Measurements from ENCODE around the gene CTXND1. TPM values are rescaled to one million over a fixed set of nuclear protein-coding genes. Genes with fewer than 3 reads are reported as not detected.

CTXND1 gene
- total RNA-seq, 1 donor from 2014 or later, result not detected

GRCh38 chr15:80274554-80274953, 22.5 kb upstream of the CTXND1 start:
- intact Hi-C loops (cut with micrococcal nuclease), result no loop called here
- no peaks in the 10 kb centered on the region for H3K36me3 Mint-ChIP-seq (ENCODE audit: low read depth)
- DNase-seq (ENCODE audit: low spot score), result no peak
- no peak overlapping the region for H3K27ac Mint-ChIP-seq
- H3K4me3 Mint-ChIP-seq, result no peak overlapping the region
- no peaks in the 10 kb centered on the region for H3K9me3 Mint-ChIP-seq
- no peaks in the 10 kb centered on the region for H3K4me1 Mint-ChIP-seq (ENCODE audit: low read depth)
- H3K27me3 Mint-ChIP-seq (ENCODE audit: insufficient read depth), result peaks cover 7% of the 10 kb centered on the region

DNA sequence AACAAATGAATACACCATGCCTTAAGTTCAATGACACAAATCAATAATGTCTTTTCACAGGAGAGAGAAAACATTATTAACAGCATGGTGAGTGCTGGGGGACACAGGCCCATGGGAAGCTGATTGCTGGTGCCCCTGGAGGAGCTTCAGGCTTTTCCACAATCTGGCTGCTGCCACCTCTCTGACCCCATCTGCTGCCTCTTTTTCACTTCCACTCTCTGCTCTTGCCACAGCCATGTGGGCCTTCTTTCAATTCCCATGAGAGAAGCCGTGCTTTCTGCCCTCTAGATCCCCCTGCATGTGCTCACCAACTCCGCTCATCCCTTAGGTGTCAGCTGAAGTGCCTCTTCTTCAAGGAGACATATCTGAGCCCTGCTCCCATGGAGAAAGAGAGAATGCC, 21.0 kb upstream of the CTXND1 start:
- Mint-ChIP-seq H3K4me3 (no peak overlapping the region), H3K36me3 (ENCODE audit: low read depth) (no peaks in the 10 kb centered on the region), H3K4me1 (ENCODE audit: low read depth) (no peaks in the 10 kb centered on the region), H3K27me3 (ENCODE audit: insufficient read depth) (peaks cover 11% of the 10 kb centered on the region), H3K27ac (no peak overlapping the region), H3K9me3 (no peaks in the 10 kb centered on the region)
- DNase-seq (ENCODE audit: low spot score), result no peak
- intact Hi-C loops (cut with micrococcal nuclease), result no loop called here

GRCh38 chr15:80270472-80270871, 18.5 kb upstream of the CTXND1 start:
- H3K27me3 Mint-ChIP-seq (ENCODE audit: insufficient read depth), result peaks cover 11% of the 10 kb centered on the region
- no peaks in the 10 kb centered on the region for H3K4me1 Mint-ChIP-seq (ENCODE audit: low read depth)
- intact Hi-C loops (cut with micrococcal nuclease), result no loop called here
- H3K36me3 Mint-ChIP-seq (ENCODE audit: low read depth), result no peaks in the 10 kb centered on the region
- DNase-seq (ENCODE audit: low spot score), result no peak
- H3K4me3 Mint-ChIP-seq, result no peak overlapping the region
- no peaks in the 10 kb centered on the region for H3K9me3 Mint-ChIP-seq
- H3K27ac Mint-ChIP-seq, result no peak overlapping the region

DNA sequence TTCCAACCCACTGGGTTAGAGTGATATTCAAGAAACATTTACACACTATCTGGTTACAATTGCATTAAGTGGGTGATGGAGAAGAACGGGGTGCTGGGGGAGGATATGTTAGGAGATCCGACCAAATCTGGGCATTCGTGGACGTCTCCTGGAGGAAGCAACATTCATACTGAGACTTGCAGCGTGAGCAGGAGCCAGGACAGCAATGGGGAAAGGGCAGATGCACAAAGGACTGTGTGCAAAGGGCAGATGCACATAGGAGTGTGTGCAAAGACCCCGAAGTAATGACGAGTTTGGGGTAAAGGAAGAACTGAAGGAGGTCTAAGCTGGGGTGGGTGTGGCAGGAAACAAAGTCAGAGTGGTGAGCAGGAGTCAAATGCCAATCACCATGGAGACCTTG, 16.1 kb upstream of the CTXND1 start:
- no peak overlapping the region for H3K4me3 Mint-ChIP-seq
- H3K9me3 Mint-ChIP-seq, result no peaks in the 10 kb centered on the region
- no peaks in the 10 kb centered on the region for H3K36me3 Mint-ChIP-seq (ENCODE audit: low read depth)
- no peak overlapping the region for H3K27ac Mint-ChIP-seq
- H3K4me1 Mint-ChIP-seq (ENCODE audit: low read depth), result no peaks in the 10 kb centered on the region
- intact Hi-C loops (cut with micrococcal nuclease), result no loop called here
- DNase-seq (ENCODE audit: low spot score), result no peak
- peaks cover 8% of the 10 kb centered on the region for H3K27me3 Mint-ChIP-seq (ENCODE audit: insufficient read depth)

- no peak for DNase-seq (ENCODE audit: low spot score)
- H3K27me3 Mint-ChIP-seq (ENCODE audit: insufficient read depth), result peaks cover 8% of the 10 kb centered on the region
- intact Hi-C loops (cut with micrococcal nuclease), result no loop called here
These were observed 15.6 kb upstream of the CTXND1 start for GRCh38 chr15:80267658-80268057.

GRCh38 chr15:80266745-80267144, 14.7 kb upstream of the CTXND1 start:
- Mint-ChIP-seq H3K27me3 (ENCODE audit: insufficient read depth) (peaks cover 8% of the 10 kb centered on the region), H3K27ac (no peak overlapping the region)

More at GRCh38 chr15:80267658-80268057, 15.6 kb upstream of the CTXND1 start:
- H3K36me3 Mint-ChIP-seq (ENCODE audit: low read depth), result no peaks in the 10 kb centered on the region
- no peak overlapping the region for H3K4me3 Mint-ChIP-seq
- no peak overlapping the region for H3K27ac Mint-ChIP-seq
- no peaks in the 10 kb centered on the region for H3K9me3 Mint-ChIP-seq
- no peaks in the 10 kb centered on the region for H3K4me1 Mint-ChIP-seq (ENCODE audit: low read depth)

GRCh38 chr15:80266113-80266512, 14.1 kb upstream of the CTXND1 start:
- H3K4me3 Mint-ChIP-seq, result no peak overlapping the region
- H3K9me3 Mint-ChIP-seq, result no peaks in the 10 kb centered on the region
- no peaks in the 10 kb centered on the region for H3K36me3 Mint-ChIP-seq (ENCODE audit: low read depth)
- no peaks in the 10 kb centered on the region for H3K4me1 Mint-ChIP-seq (ENCODE audit: low read depth)
- no peak for DNase-seq (ENCODE audit: low spot score)
- no peak overlapping the region for H3K27ac Mint-ChIP-seq
- H3K27me3 Mint-ChIP-seq (ENCODE audit: insufficient read depth), result peaks cover 4% of the 10 kb centered on the region
- intact Hi-C loops (cut with micrococcal nuclease), result no loop called here

More at GRCh38 chr15:80266745-80267144, 14.7 kb upstream of the CTXND1 start:
- H3K9me3 Mint-ChIP-seq, result no peaks in the 10 kb centered on the region
- no peak overlapping the region for H3K4me3 Mint-ChIP-seq
- no peak for DNase-seq (ENCODE audit: low spot score)
- no peaks in the 10 kb centered on the region for H3K36me3 Mint-ChIP-seq (ENCODE audit: low read depth)
- H3K4me1 Mint-ChIP-seq (ENCODE audit: low read depth), result no peaks in the 10 kb centered on the region
- intact Hi-C loops (cut with micrococcal nuclease), result no loop called here

GRCh38 chr15:80265021-80265420, 13.0 kb upstream of the CTXND1 start:
- Mint-ChIP-seq H3K4me1 (ENCODE audit: low read depth) (no peaks in the 10 kb centered on the region), H3K36me3 (ENCODE audit: low read depth) (no peaks in the 10 kb centered on the region), H3K4me3 (no peak overlapping the region), H3K27ac (no peak overlapping the region), H3K9me3 (no peaks in the 10 kb centered on the region), H3K27me3 (ENCODE audit: insufficient read depth) (peaks cover 4% of the 10 kb centered on the region)
- intact Hi-C loops (cut with micrococcal nuclease), result no loop called here
- no peak for DNase-seq (ENCODE audit: low spot score)

- peaks cover 2% of the 10 kb centered on the region for H3K27me3 Mint-ChIP-seq (ENCODE audit: insufficient read depth)
- no peaks in the 10 kb centered on the region for H3K36me3 Mint-ChIP-seq (ENCODE audit: low read depth)
- H3K4me1 Mint-ChIP-seq (ENCODE audit: low read depth), result no peaks in the 10 kb centered on the region
- no peak for DNase-seq (ENCODE audit: low spot score)
- H3K9me3 Mint-ChIP-seq, result no peaks in the 10 kb centered on the region
- H3K27ac Mint-ChIP-seq, result no peak overlapping the region
- no peak overlapping the region for H3K4me3 Mint-ChIP-seq
- intact Hi-C loops (cut with micrococcal nuclease), result no loop called here
These were observed 12.0 kb upstream of the CTXND1 start for GRCh38 chr15:80264031-80264430.

- intact Hi-C loops (cut with micrococcal nuclease), result no loop called here
- DNase-seq (ENCODE audit: low spot score), result no peak
These were observed 8.5 kb upstream of the CTXND1 start for GRCh38 chr15:80260551-80260950.

GRCh38 chr15:80259942-80260510, 8.0 kb upstream of the CTXND1 start:
- Mint-ChIP-seq H3K27me3 (ENCODE audit: insufficient read depth) (peaks cover 12% of the 10 kb centered on the region), H3K27ac (no peak overlapping the region), H3K36me3 (ENCODE audit: low read depth) (no peaks in the 10 kb centered on the region), H3K4me1 (ENCODE audit: low read depth) (no peaks in the 10 kb centered on the region), H3K4me3 (no peak overlapping the region), H3K9me3 (no peaks in the 10 kb centered on the region)
- DNase-seq (ENCODE audit: low spot score), result no peak
- intact Hi-C loops (cut with micrococcal nuclease), result no loop called here

More at GRCh38 chr15:80260551-80260950, 8.5 kb upstream of the CTXND1 start:
- Mint-ChIP-seq H3K36me3 (ENCODE audit: low read depth) (no peaks in the 10 kb centered on the region), H3K4me3 (no peak overlapping the region), H3K9me3 (no peaks in the 10 kb centered on the region), H3K4me1 (ENCODE audit: low read depth) (no peaks in the 10 kb centered on the region), H3K27me3 (ENCODE audit: insufficient read depth) (peaks cover 7% of the 10 kb centered on the region), H3K27ac (no peak overlapping the region)

DNA sequence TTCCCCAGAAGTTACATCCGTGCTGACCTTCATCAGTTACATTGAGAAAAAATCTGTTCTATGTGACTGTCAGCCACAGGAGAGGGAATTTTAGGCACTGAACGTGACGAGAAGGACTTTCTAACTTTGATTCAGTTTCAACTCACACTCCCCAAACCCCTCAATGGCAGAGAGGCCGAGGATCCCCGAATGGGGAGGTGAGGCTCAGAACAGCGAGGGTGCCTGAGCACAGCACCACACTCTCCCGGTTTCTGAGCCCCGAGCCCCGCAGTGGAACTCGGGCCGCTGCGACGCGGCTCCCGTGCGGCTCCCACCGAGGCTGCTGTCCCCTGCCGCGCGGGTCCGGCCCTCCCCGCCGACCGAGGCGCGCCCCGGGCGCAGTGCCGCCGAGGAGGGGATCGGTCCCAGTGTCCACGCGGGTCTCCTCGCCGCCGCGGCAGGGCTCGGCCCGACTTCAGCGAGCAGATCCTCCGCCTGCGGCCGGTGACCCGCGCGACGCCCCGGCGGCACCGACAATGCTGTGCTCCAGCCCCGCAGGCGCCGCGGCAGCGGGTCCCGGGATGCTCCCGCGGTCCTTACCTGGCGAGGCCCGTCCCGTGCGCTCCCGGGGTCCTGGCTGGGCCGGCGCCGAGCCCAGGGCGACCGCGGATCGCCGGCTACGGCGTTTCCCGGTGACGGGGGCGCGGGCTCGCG, 439 bp downstream of the CTXND1 start:
- no peak for DNase-seq (ENCODE audit: low spot score)
- no peak overlapping the region for H3K4me3 Mint-ChIP-seq
- H3K27ac Mint-ChIP-seq, result no peak overlapping the region
- intact Hi-C loops (cut with micrococcal nuclease), result no loop called here
- no peaks in the 10 kb centered on the region for H3K4me1 Mint-ChIP-seq (ENCODE audit: low read depth)
- no peaks in the 10 kb centered on the region for H3K36me3 Mint-ChIP-seq (ENCODE audit: low read depth)
- H3K9me3 Mint-ChIP-seq, result no peaks in the 10 kb centered on the region
- H3K27me3 Mint-ChIP-seq (ENCODE audit: insufficient read depth), result peaks cover 67% of the 10 kb centered on the region

DNA sequence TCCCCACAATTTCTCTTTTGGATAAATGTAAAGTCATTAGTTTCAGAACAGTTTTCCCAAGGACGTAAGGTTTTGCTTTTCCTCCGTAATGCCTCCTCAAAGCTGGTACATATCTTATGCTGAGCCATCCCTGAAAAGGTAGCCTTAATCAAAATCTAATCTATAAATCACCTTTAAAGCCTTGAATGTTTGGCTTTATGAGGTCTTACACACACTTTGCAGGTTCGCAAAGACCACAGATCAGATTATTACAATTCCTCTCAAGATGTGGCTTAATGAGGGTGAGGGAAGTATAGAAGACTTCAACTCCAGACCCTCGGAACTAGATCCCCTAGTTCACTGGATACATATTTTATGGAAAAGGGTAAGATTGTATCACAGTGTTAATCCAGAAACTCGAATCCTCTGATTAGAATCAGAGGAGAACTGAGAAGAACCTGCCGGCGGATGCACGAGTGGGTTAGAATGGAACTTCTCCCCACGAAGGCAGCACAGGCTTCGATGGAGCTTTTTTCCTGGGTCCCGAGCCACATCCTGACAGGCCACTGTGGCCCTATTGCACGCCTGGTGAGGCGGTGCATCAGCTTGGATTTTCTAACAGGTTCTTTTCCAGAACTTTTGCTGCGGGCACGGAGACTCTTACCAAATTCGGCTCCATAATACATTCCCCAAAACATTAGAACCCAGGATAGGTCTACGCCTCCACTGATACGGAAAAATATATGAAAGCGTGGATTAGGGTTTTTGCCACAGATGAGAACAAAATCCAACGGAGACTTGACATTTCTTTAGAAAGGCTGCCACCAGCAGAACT, 1.2 kb downstream of the CTXND1 start:
- Mint-ChIP-seq H3K36me3 (ENCODE audit: low read depth) (no peaks in the 10 kb centered on the region), H3K27ac (no peak overlapping the region), H3K4me1 (ENCODE audit: low read depth) (no peaks in the 10 kb centered on the region), H3K9me3 (no peaks in the 10 kb centered on the region), H3K4me3 (no peak overlapping the region), H3K27me3 (ENCODE audit: insufficient read depth) (peaks cover 63% of the 10 kb centered on the region)
- DNase-seq (ENCODE audit: low spot score), result no peak
- intact Hi-C loops (cut with micrococcal nuclease), result no loop called here
